ENCODE data around the gene C17orf100.
A peak's percentile ranks its signal among the peaks of the same experiment; 100 is the strongest.

C17orf100 gene

DNA sequence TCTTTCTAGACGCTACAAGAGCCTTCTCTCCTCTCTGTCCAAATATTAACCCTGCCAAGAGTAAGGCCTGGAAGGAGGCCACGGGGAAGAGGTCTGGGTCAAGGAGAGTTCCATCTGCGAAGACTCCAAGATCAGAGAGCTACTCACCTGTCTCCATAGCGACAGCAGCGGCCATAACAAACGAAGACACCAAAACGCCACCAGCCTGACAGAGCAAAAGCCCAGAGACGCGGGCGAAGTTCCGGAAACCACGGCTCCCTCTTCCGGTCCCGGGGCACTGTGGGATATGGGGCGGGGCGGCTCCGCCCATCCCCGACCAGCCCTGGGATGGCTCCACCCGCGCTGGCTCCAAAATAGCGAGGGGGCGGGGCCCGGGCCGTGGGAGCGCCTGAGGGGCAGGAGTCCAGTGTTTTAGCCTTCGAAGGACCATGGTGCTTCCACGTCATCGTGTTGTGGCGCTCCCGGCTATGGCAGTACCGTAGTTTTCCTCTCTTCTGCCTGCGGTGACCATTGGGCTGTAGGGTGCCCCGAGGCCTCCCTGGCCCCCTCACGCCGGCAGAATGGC is at the start of gene C17orf100, which contains the start of gene MED31:
Gene C17orf100, plus strand, starts transcription at position 409 of the 565 bp plus-strand sequence. Its CDS starts 152 bp downstream, at position 561.
Gene MED31, minus strand, starts transcription at position 252 of the 565 bp plus-strand sequence. Its CDS starts 77 bp downstream, at position 175.
- peak; percentile 86 for DNase-seq

DNA sequence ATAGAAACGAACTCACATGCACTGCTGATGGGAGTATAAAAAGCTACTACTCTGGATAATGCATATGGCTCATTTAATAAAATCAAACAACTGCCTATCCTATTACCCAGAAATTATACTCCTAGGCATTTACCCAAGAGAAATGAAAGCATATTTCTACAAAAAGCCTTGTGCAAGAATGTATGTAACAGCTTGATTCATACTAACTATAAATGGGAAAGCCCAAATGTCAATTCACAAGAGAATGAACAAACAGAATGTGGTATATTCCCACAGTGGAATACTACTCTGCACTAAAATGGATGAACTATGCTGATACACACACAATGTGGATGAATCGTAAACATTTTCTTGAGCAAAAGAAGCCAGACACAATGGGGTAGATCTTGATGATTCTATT is 49.4 kb upstream of the C17orf100 start:
- no peak for DNase-seq

DNA sequence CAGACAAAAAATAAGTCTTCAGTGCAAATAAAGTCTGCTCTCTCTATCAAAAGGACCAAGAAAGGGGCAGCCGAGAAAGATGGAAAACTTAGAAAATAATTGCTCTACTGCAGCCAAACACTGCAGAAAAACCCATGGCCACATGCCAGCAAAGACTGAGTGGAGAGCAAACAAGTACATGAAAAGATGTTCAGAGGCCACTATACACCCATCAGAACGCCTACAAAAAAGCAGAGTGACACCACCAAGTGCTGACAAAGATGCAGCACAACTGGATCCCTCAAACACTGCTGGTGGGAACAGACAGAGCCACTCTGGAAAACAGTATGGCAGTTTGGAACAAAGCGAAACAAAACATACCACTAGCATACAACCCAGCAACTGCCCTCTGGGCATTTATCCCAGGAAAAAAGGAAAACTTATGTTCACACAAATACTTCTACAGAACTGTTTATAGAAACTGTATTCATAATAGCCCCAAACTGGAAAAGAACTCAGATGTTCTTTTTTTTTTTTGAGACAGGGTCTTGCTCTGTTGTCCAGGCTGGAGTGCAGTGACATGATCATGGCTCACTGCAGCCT is 47.7 kb upstream of the C17orf100 start:
- DNase-seq = no peak

DNA sequence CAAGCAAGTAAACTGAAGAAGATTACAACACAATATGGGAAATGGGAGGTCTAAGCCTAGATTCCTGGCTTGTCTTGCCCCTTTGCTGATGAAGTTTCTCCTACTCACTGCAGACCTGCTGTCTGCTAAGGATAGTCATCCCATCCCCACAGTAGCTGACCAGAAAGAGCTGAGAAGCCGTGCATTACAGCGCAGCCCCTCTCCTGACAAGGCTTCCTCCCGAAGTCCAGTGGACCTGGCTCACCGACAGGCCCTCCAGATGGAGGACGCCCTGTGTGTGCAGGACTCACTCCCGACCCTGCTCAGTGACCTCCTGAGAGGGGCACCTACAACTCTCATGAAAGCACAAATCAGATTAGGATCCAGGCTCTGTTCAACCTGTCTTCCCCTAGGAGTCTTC is 46.4 kb upstream of the C17orf100 start:
- DNase-seq = no peak

DNA sequence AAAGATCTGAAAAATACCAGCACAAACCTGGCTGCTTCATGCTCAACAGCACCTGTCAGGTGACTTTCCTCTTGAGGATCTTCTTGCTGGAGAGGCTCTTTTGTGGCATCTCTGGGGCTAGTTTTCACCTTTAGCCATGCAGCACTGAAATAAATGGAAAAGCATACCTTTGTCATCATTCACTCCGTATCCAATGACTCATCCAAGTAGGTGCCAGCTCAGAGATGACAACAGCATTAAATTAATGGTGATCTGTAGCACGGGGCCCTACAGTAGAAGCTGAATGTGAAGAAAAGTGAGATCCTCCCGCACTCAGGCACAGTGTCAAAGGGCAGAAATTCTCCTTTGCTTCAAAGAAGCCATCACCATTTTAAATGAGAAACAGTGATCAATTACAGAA is 43.2 kb upstream of the C17orf100 start:
- peak; percentile 32 for DNase-seq

DNA sequence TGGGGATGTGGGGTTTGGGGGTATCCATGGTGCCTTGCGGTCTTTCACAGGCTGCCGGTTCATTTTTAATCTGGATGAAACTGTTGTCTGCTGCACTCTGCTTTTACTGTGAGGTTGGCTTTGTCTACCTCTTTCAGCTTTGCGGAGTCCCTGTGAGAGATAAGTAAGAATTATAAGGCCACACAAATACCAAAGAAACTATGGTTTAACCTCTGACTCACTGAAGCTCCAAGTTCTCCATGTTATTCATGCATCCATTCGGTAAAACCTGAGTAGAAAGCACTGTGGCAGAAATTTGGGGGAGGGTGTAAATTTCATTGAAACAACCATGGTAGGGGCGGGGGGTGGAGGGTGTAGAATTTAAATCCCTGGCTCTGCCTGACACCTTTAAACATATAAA is 41.6 kb upstream of the C17orf100 start:
- no peak for DNase-seq

DNA sequence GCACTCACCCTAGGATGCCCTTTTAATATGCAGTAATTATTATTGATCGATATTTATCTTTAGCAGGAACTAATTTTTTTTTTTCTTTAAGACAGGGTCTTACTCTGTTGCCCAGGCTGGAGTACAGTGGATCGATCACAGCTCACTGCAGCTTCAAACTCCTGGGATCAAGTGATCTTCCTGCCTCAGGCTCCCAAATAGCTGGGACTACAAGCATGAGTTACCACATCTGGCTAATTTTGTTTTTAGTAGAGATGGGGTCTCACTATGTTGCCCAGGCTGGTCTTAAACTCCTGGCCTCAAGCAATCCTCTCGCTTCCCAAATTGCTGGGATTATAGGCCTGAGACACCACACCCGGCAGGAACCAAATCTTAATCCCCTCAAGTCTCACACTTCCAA is 40.3 kb upstream of the C17orf100 start:
- DNase-seq = no peak

DNA sequence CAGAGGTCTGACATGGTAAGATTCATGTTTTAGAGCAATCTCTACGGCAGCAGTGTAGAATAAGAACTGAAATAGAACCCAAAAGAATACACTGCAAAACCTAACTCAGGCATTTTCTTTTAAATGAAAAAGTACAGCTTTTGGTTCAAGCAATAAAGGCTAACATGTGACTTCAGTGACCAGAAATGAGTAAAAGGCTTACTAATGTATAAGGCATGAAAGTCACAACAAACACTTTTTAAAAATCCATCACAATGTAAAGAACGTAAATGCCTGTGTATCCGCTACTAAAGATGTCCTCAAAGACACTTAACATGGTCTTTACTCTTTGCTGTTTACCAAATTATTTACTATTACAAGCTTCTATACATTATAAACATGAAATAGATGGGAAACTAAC is 27.6 kb upstream of the C17orf100 start:
- DNase-seq = no peak

DNA sequence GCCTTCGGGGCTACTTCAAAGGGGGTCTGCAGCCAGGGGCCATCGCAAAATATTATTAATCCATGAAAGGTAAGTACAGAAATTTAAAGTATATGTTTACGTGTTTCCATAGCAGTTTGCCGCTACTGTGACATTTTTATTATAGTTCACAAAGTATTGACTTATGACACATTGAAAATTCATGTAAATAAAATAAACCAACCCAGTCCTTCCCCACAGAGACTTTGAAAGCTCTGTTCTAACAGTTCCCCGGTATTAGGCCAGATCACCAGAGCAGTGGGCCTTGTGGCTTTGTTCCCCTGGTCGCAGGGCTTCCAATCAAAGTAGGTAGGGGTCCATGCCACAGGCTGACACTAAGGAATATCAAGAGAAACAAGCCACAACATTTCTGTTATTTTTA is 24.9 kb upstream of the C17orf100 start:
- DNase-seq = no peak

DNA sequence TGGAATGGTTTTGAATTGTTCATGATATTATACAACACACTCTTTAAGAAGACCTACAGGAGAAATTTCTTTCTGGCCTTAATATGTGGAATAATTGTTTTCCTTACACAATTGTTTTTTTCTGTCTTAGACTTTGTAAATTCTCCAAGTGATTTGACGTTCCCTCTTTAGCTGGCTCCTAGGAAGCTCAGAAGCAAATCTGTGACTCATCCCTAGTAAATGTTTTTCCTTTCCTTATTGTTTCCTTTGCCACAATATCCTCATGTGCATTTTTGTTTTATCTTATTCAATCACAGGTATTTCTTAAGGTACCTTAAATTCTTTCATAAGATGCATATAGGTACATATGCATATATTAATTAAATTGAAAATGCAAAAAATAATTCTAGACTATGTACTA is 24.5 kb upstream of the C17orf100 start:
- no peak for DNase-seq

DNA sequence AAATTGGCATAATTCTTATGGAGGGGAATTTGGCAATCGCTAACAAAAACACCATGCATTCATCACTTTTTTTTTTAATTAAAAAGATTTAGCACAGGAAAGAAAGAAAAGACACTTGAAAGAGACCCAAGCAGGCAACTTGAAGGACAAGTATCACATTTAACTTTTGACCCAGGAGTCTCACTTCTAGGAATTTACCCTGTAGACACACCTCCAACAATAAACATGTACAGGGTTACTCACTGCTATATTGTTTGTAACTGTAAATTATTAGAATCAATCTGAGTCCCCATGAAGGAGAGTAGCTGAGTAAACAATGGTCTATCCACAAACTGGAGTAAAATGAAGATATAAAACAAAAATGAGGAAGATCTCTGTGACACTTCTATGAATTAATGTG is 21.2 kb upstream of the C17orf100 start:
- DNase-seq = no peak

DNA sequence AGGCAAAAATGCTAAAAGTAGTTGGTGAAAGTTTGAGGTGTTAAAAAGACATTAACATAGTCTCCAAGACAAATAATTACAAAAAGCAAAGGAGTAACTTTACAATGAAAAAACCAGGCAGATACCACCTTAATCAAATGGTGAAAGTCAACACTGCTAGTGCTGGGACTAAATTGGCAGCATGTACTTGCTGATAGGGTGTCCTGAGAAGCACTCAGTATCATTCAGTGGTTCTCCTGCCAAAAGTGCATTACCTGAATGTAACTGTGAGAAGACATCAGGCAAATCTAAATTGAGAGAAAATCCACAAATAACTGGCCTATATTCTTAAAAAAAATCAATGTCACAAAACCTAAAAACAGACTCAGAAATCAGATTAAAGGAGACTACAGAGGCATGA is 19.0 kb upstream of the C17orf100 start:
- no peak for DNase-seq

DNA sequence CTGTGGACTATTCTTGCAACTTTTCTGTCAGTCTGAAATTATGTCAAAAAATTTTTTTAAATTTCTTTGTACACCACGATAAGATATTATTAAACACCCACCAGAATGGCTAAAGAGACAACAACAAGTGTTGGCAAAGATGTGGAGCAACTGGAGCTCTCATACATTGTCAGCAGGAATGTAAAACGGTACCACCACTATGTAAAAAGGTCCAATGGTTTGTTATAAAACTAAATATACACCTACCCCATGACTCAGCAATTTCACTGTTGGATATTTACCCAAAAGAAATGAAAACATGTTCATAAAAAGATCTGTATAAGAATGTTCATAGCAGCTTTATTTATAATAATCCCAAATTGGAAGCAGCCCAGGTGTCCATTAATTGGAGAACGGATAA is 18.3 kb upstream of the C17orf100 start:
- no peak for DNase-seq

DNA sequence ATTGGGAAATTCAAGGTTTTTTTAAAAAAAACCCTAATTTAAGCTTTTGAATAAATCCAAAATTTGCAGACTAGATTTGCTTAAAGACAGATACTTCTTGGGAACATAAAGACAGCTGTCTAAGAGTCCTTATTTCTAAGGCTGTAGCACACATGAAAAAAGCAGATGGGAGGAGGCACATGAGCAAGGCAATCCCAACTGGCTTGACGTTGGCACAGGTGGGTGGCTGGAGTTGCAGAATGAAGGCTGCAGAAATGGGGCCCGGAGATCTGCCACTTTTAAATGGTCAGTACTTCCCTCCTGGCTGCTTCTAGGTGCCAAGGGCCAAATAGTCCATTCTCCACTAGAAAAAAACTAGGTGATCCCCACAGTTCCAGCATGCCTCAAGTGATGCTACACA is 15.5 kb upstream of the C17orf100 start:
- no peak for DNase-seq

DNA sequence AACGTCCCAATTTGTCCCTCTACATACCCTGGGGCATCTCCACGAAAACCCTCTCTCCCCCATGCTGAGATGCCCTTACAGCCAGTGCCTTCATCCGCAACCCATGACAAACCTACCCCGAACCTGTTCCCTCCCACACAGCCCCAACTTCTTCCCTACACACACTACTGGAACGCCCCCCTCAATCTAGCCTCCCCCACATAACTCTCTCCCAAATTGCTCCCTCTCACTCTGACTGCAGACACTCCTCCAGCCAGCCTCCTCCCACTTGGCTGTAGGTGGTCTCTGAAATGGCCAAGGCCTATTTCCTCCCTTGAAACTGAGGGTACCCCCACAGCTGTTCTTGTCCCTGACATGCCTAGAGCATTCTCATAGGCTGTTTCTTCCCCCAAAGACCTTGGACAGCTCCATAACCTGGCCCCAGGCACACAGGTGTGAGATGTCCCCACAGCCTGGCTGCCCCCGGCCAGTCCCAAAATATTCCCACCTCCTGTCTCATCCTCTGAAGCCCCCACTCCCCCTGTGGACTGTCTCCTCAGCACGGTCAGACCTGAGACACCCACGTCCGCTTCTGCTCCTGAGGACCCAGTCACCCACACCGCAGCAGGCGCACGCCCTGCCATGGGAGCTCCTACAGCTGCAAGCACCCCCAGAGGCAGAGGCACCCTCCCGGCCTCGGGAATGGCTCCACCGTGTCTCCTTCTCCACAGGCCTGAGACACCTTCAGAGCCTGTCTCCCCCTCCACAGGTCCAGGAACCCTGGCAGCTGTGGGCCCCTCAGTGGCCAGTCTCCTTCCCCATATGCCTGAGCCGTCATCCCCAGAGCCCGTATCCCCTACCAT is 14.7 kb upstream of the C17orf100 start:
- no peak for DNase-seq

DNA sequence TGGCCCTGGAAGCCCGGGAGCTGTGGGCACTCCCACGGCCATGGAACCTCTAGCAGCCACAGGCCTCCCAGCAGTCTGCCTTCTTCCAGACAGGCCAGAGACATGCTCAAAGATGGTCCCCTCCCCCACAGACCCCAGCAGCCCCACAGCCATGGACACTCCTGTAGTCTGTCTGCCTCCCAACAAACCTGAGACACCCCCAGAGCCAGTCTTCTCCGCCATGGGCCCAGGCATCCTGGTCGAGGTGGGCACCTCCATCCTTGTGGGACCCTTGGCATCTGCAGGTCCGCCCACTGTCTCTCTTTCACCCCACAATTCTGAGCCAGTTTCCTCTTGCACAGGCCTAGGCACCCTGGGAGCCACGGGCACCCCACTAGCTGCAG is 14.1 kb upstream of the C17orf100 start:
- no peak for DNase-seq

DNA sequence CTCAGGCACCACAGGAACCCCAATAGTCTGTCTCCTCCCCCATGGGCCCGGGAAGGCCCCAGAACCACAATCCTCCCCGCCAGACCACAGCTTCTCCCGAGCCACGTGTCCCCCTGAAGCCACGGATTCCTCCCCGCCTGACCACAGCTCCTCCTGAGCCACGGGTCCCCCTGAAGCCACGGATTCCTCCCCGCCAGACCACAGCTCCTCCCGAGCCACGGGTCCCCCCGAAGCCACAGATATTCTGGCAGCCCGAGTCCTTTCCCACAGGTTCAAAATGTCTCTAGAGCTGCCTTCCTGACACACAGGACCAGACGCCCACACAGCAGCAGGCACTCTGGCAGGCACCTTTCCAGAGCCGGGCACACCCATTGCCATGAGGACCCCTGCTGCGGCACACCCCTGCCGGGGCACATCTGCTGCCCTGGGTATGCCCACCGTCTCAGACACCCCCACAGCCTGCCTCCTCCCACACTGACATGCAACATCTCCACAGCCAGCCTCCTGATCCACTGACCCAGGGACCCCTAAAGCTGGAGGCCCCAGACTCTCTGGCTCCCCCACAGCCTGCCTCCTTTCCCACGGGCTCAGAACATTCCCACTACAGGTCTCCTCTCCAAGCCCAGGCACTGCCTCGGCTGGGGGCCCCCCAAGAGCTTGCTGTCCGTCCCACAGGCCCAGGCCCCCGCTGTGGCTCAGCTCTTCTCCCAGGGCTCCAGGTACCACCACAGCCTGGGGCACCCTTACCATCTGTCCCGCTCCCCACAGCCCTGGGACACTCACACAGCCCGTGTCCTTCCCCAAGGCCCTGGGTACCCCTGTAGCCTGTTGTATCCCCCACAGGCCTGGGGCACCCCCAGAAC is 13.3 kb upstream of the C17orf100 start:
- DNase-seq = no peak

DNA sequence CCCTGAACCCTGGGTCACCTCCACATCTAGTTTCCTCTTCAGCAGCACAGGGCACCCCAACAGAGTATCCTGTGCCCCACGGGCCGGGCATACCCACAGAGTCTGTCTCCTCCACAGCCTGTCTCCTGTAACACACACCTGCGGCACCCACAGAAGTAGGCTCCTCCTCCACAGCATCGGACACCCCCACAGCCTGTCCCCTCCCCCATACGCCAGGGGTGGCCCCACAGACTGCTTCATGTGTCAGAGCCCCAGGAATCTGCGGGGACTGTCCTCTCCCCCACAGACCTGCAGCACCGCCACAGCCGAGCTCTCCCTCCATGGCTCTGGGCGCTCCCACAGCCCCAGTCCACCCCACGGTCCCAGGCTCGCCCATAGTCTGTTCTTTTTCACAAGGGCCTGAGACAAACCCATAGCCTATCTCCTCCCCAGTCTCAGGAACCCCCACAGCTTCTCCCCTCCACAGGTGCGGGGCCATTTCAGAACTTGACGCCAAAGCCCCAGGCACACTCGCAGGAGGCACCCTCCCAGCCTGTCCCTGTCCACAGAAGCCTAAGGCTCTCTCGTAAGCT is 12.5 kb upstream of the C17orf100 start:
- no peak for DNase-seq

DNA sequence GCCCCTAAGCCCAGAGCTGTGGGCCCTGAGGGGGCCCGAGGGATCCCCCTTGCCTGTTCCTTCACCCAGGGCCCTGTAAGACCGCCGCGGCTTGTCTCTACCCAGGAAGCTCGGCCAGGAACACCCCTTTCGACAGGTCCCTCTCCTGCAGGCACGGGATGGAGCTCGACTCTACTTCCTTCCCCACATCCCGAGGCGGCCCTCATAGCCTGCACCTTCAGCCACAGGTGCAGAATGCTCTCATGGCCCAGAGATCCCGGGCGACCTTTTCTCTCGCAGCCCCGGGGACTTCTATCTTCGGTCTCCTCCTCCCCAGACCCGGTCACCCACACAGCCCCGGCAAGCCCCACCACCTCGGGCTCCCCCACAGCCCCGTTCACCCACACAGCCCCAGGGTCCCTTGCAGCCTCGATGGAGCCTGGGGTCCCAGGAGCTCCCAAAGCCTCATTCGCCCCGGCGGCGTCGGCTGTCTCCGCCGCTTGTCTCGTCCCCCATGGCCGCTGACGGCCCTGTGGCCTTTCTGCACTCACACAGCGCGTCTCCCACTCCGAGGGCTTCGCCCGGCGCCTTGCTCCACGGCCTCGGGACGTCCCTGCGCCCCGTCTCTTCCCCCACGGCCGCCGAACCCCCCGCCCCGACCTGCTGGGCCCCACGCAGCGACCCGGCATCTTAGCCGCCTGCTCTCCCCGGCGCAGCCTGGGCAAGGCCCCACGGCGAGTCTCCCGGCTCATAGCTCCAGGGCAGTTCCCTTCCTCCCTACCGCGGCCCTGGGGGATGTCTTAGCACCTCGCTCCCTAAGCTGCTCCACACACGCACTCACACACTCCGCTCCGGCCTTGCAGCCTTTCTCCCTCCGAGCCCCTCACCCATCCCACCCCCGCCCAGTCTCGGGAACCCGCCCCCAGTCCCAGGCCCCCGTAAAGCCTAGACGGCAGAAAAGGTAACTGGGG is 11.7 kb upstream of the C17orf100 start:
- peak; percentile 56 for DNase-seq

DNA sequence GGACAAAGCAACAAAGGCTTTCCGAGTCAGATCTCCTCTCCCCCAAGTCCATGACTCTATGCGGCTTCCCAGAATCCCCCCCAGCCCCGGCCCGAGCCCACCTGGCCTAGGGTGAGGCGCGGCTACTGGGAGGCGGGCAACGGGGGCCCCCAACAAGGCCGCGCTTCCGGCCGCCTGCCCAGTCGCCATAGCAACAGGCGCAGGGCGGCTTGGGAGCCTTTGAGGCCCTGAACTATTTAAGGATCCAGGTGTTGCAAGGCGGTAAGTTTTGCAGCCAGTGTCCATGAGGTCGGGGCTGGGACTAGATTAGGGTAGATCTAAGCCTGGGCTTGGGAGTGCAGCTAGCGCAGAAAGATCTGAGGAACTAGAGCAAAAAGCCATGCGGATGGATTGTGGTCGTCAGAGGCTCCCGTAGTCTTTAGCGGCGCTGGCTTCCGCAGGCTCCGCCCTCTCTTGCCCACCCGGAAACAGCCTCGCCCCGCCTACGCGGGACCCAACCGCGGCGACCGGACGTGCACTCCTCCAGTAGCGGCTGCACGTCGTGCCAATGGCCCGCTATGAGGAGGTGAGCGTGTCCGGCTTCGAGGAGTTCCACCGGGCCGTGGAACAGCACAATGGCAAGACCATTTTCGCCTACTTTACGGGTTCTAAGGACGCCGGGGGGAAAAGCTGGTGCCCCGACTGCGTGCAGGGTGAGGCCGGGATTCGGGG is 10.9 kb upstream of the C17orf100 start, which contains the start of the genes KIAA0753 and TXNDC17:
Gene KIAA0753, minus strand, starts transcription at position 176 of the 711 bp plus-strand sequence. CDS start 5,608 bp downstream, outside the sequence.
Gene TXNDC17, plus strand, starts transcription at position 525 of the 711 bp plus-strand sequence. Its CDS starts 23 bp downstream, at position 548.
- peak; percentile 96 for DNase-seq
